HL-60 (cell line): ENCODE measurements around the gene CPSF4.

Source experiments
- DNase-seq, 2 experiments: peaks; one replicate each; pipeline ENCODE4 v3.0.0-alpha.2; 2010 to 2020; ENCODE audit warnings: low read depth in 1 of 2, low spot score in 1 of 2
- H3K27ac ChIP-seq: fragments of 250-450 bp; sonication (Bioruptor Pico); replicated peaks from 2 replicates; pipeline ENCODE4 v1.5.1; 2020; ENCODE audit warnings: mild to moderate bottlenecking, moderate library complexity
- H3K27me3 ChIP-seq: fragments of 250-450 bp; sonication (Bioruptor Pico); 2 replicates; pipeline ENCODE4 v1.5.1; 2021; ENCODE audit warnings: mild to moderate bottlenecking, moderate library complexity; ENCODE audit not compliant: insufficient read depth, poor library complexity, severe bottlenecking
- H3K4me3 ChIP-seq: replicated peaks from 2 replicates; pipeline ENCODE4 v1.5.1; 2011; ENCODE audit warnings: mild to moderate bottlenecking, control low read depth, low read length; ENCODE audit not compliant: insufficient read depth
- CTCF ChIP-seq: IDR thresholded peaks from one replicate; pipeline ENCODE4 v1.5.1; 2011; ENCODE audit warnings: low read length, control low read depth, inconsistent platforms; ENCODE audit not compliant: insufficient read depth
- GABPA ChIP-seq: IDR thresholded peaks from 2 replicates; pipeline ENCODE4 v1.6.1; 2012; ENCODE audit warnings: low read depth
- POLR2AphosphoS5 ChIP-seq: IDR thresholded peaks from 2 replicates; pipeline ENCODE4 v1.6.1; 2012; ENCODE audit warnings: low read depth
- SPI1 ChIP-seq: IDR thresholded peaks from 2 replicates; pipeline ENCODE4 v1.6.1; 2012; ENCODE audit warnings: low read depth, mild to moderate bottlenecking, borderline replicate concordance
- TF ChIP-seq, protein P1 (sequence below): IDR thresholded peaks from 2 replicates; pipeline ENCODE4 v1.6.1; 2012; ENCODE audit warnings: low read depth; ENCODE audit not compliant: insufficient replicate concordance

CPSF4 gene

GRCh38 chr7:99392046-99392445, 46.7 kb upstream of the CPSF4 start:
- no peak for TF ChIP-seq GABPA
- TF ChIP-seq SPI1 = no peak
- TF ChIP-seq POLR2AphosphoS5 = no peak; the same call in 1 of the 2 replicates
- TF ChIP-seq CTCF = no peak
- TF ChIP-seq, protein P1, sequence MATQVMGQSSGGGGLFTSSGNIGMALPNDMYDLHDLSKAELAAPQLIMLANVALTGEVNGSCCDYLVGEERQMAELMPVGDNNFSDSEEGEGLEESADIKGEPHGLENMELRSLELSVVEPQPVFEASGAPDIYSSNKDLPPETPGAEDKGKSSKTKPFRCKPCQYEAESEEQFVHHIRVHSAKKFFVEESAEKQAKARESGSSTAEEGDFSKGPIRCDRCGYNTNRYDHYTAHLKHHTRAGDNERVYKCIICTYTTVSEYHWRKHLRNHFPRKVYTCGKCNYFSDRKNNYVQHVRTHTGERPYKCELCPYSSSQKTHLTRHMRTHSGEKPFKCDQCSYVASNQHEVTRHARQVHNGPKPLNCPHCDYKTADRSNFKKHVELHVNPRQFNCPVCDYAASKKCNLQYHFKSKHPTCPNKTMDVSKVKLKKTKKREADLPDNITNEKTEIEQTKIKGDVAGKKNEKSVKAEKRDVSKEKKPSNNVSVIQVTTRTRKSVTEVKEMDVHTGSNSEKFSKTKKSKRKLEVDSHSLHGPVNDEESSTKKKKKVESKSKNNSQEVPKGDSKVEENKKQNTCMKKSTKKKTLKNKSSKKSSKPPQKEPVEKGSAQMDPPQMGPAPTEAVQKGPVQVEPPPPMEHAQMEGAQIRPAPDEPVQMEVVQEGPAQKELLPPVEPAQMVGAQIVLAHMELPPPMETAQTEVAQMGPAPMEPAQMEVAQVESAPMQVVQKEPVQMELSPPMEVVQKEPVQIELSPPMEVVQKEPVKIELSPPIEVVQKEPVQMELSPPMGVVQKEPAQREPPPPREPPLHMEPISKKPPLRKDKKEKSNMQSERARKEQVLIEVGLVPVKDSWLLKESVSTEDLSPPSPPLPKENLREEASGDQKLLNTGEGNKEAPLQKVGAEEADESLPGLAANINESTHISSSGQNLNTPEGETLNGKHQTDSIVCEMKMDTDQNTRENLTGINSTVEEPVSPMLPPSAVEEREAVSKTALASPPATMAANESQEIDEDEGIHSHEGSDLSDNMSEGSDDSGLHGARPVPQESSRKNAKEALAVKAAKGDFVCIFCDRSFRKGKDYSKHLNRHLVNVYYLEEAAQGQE = no peak
- H3K4me3 ChIP-seq = no peak overlapping the region
- no peaks in the 10 kb centered on the region for H3K27me3 ChIP-seq
- no peak overlapping the region for H3K27ac ChIP-seq
- no peak for DNase-seq

GRCh38 chr7:99392659-99393354, 45.9 kb upstream of the CPSF4 start:
- DNase-seq = no peak
- Histone ChIP-seq H3K4me3 (no peak overlapping the region), H3K27me3 (no peaks in the 10 kb centered on the region), H3K27ac (no peak overlapping the region)
- TF ChIP-seq SPI1 (no peak), CTCF (no peak), POLR2AphosphoS5 (no peak), GABPA (no peak)
- TF ChIP-seq, protein P1 = no peak

DNA sequence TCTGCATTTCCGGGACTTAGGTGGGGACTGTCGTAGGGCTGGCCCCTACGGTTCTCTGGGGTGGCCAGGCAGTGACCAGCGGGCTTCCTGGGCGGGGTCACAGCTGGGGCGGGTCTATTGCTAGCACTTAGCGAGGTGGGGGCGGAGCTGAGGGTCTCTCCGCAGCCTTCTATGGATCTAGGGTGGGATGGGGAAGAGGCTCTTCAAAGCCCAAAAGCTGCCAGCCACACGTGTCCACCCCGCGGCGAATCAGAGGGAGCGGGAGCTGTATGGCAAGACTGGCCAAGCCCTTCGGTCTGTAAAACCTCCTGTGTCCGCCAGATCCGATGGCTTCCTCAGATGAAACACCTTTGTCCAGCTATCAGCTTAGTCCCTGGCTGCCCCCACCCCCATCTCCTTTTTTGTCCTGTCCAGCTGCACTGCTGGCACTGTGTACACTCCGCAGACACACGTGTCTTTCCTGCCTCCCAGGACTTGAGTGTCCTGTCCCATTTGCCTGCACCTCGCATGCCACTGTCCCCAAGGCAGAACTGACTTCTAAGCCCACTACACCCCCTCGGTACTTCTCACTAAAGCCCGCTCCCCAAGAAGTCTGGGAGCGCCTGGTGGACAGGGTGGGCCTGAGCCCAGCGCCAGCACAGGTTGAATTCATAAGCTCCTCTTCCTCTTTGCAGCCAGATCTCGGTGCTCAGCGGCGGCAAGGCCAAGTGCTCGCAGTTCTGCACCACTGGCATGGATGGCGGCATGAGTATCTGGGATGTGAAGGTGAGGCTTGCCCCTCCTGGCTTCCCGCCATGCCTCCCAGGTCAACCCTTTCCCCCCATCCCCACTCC, 45.2 kb upstream of the CPSF4 start:
- no peak for DNase-seq
- no peak overlapping the region for H3K27ac ChIP-seq
- no peaks in the 10 kb centered on the region for H3K27me3 ChIP-seq
- TF ChIP-seq SPI1 = no peak
- peak; percentile 28; the same call in 1 of the 2 replicates for TF ChIP-seq POLR2AphosphoS5
- no peak overlapping the region for H3K4me3 ChIP-seq

DNA sequence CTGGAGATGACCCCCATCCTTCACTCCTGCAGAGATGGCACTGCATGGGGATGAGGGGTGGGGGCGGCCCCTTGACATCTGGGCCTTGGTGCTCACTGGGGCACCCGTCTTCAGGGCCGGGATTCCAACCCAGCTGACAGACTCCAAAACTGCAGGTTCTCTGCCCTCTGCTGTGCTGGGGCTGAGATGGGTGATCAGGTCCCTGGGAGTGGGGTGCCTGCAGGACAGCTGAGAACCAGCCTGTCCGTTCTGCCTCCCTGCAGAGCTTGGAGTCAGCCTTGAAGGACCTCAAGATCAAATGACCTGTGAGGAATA, 44.6 kb upstream of the CPSF4 start:
- H3K27ac ChIP-seq = no peak overlapping the region
- DNase-seq = no peak
- no peaks in the 10 kb centered on the region for H3K27me3 ChIP-seq
- no peak overlapping the region for H3K4me3 ChIP-seq
- TF ChIP-seq POLR2AphosphoS5 (no peak), CTCF (no peak), GABPA (no peak), SPI1 (no peak)
- TF ChIP-seq, protein P1 = no peak
